Measurements from ENCODE around the gene PAPOLA. TPM values are rescaled to one million over a fixed set of nuclear protein-coding genes. Genes with fewer than 3 reads are reported as not detected.
"Not testable (repeated sequence)": the region's sequence is repeated elsewhere in the genome, so short reads cannot be mapped to it uniquely, and the experiment has no call there.

The PAPOLA gene
- polyA plus RNA-seq, 10 donors, result 79.7 to 140 (median 117) TPM

GRCh38 chr14:96497586-96497985 is 4.6 kb upstream of the PAPOLA start:
- DNase-seq, result no peak

GRCh38 chr14:96501217-96501739 is 904 bp upstream of the PAPOLA start:
- peak in 1 of 3 donors; percentile 0 for DNase-seq

GRCh38 chr14:96502621-96503305 is 581 bp downstream of the PAPOLA start:
- peak; percentile 38 to 91 (median 68) for DNase-seq

GRCh38 chr14:96503306-96503679 is 1.1 kb downstream of the PAPOLA start:
- peak in 2 of 3 donors; percentile 1 to 2 for DNase-seq

GRCh38 chr14:96504353-96504752 is 2.2 kb downstream of the PAPOLA start:
- not testable (repeated sequence) for DNase-seq

GRCh38 chr14:96507723-96508122 is 5.5 kb downstream of the PAPOLA start:
- no peak for DNase-seq

- no peak for DNase-seq
Observed at GRCh38 chr14:96508900-96509299, 6.7 kb downstream of the PAPOLA start.

- DNase-seq, result no peak
Observed at GRCh38 chr14:96509457-96510090, 7.4 kb downstream of the PAPOLA start.

GRCh38 chr14:96511146-96511545 is 9.0 kb downstream of the PAPOLA start:
- DNase-seq, result no peak

GRCh38 chr14:96511667-96512066 is 9.5 kb downstream of the PAPOLA start:
- no peak for DNase-seq

- no peak for DNase-seq
Observed at GRCh38 chr14:96512122-96512521, 9.9 kb downstream of the PAPOLA start.

GRCh38 chr14:96512602-96513397 is 10.6 kb downstream of the PAPOLA start:
- no peak for DNase-seq

- DNase-seq, result no peak
Observed at GRCh38 chr14:96514694-96515093, 12.5 kb downstream of the PAPOLA start.

GRCh38 chr14:96515731-96516130 is 13.5 kb downstream of the PAPOLA start:
- DNase-seq, result no peak

- no peak for DNase-seq
Observed at GRCh38 chr14:96516351-96516750, 14.2 kb downstream of the PAPOLA start.

- no peak for DNase-seq
Observed at GRCh38 chr14:96519970-96520369, 17.8 kb downstream of the PAPOLA start.

GRCh38 chr14:96525452-96525851 is 23.3 kb downstream of the PAPOLA start:
- no peak for DNase-seq

- DNase-seq, result no peak
Observed at GRCh38 chr14:96532632-96533031, 30.4 kb downstream of the PAPOLA start.

- no peak for DNase-seq
Observed at GRCh38 chr14:96536807-96537206, 34.6 kb downstream of the PAPOLA start.

- DNase-seq, result no peak
Observed at GRCh38 chr14:96538097-96538989, 36.2 kb downstream of the PAPOLA start.

- no peak for DNase-seq
Observed at GRCh38 chr14:96538990-96539317, 36.8 kb downstream of the PAPOLA start.

Measured in muscle of back (tissue), 11 donors.